Measurements from ENCODE around the gene PHF20.

DNA sequence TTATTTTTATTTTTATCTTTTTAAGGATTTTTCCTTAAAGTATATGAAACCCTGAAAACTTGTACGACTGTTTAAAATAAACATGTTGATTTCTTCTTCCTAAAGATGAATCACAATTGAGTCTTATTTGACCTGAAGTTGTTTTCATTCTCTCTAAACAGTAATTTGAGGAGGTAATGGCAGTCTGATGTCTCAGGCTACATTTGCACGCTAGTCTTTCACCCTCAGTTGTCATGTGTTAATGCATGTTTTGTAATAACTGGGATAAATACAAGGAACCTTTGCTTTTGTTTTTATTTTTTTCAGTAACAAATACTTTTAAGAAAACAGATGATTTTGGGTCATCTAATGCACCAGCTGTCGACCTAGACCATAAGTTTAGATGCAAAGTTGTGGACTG, 127.2 kb downstream of the PHF20 start:
- TF ChIP-seq POLR2A (IDR thresholded peaks at IDR 0.05), result no peak
- TF ChIP-seq CTCF (IDR thresholded peaks at IDR 0.05), result no peak
